Thymus (tissue), 2 donors: ENCODE measurements around the gene ATP2A3. TPM values are rescaled to one million over a fixed set of nuclear protein-coding genes. Genes with fewer than 3 reads are reported as not detected.

ENCODE experiments used
- polyA plus RNA-seq: library from polyadenylated mRNA; stranded (reverse); fragments of 200-250 nt; gene quantifications from one replicate; pipeline ENCODE4 v1.2.3, GENCODE V29; 2013
- total RNA-seq: library from RNA; stranded (reverse); fragments of 120-200 nt; gene quantifications from one replicate; pipeline ENCODE4 v1.2.4, GENCODE V29; 2013
- donor health status: healthy.

Gene ATP2A3
- total and polyA plus RNA-seq, 2 donors, result 52.9 to 116 TPM

Other genes with a start within 250 kb of the ATP2A3 start
- 9.1 TPM for gene HASPIN, start 240.5 kb downstream of the ATP2A3 start, total RNA-seq
- gene HASPIN, start 240.5 kb downstream of the ATP2A3 start, polyA plus RNA-seq, result 2.3 TPM
- 129 TPM for gene ITGAE, start 163.2 kb downstream of the ATP2A3 start, total RNA-seq
- 170 TPM for gene ITGAE, start 163.2 kb downstream of the ATP2A3 start, polyA plus RNA-seq
- gene NCBP3, start 118.2 kb downstream of the ATP2A3 start, total RNA-seq, result 26.7 TPM
- gene NCBP3, start 118.2 kb downstream of the ATP2A3 start, polyA plus RNA-seq, result 46.1 TPM
- gene CAMKK1, start 71.4 kb downstream of the ATP2A3 start, total RNA-seq, result 4.9 TPM
- gene CAMKK1, start 71.4 kb downstream of the ATP2A3 start, polyA plus RNA-seq, result 10.8 TPM
- 3.6 TPM for gene P2RX1, start 48.0 kb downstream of the ATP2A3 start, total RNA-seq
- gene P2RX1, start 48.0 kb downstream of the ATP2A3 start, polyA plus RNA-seq, result 6.0 TPM
- gene ZZEF1, start 178.6 kb upstream of the ATP2A3 start, total RNA-seq, result 20.4 TPM
- gene ZZEF1, start 178.6 kb upstream of the ATP2A3 start, polyA plus RNA-seq, result 10.4 TPM
- 8.5 TPM for gene CYB5D2, start 178.8 kb upstream of the ATP2A3 start, total RNA-seq
- 17.6 TPM for gene CYB5D2, start 178.8 kb upstream of the ATP2A3 start, polyA plus RNA-seq